Panc1 (cell line): ENCODE results near the gene KIAA1217. TPM values are rescaled to one million over a fixed set of nuclear protein-coding genes. Genes with fewer than 3 reads are reported as not detected.

ENCODE experiments used
- ATAC-seq: fragments of 200-7000 bp; cut with Tn5 transposase; 2 replicates; pipeline ENCODE4 v1.9.1; 2020; ENCODE audit warnings: mild to moderate bottlenecking, moderate library complexity
- BruUV-seq: library from RNA; stranded (reverse); fragments of 400-500 nt; replicated peaks from 2 replicates; lab custom pipeline; 2021; lab: Mats Ljungman, UMichigan
- CTCF ChIA-PET: fragments of 300-600 bp; sonication (Branson Sonifier 250); formaldehyde crosslinking; loops from one replicate; lab custom pipeline; 2022; ENCODE audit warnings: antibody characterized with exemption; lab: Charles Lee
- POLR2A ChIA-PET: fragments of 300-600 bp; sonication (Branson Sonifier 250); formaldehyde crosslinking; loops from one replicate; lab custom pipeline; 2022; ENCODE audit warnings: antibody characterized with exemption; lab: Charles Lee
- DNase-seq: peaks from one replicate; pipeline ENCODE4 v3.0.0-alpha.2; 2010; ENCODE audit warnings: low read depth, low spot score
- H3K27ac ChIP-seq: 2 replicates; pipeline ENCODE4 v1.5.1; 2011; ENCODE audit warnings: mild to moderate bottlenecking, low read length, inconsistent platforms
- H3K27me3 ChIP-seq: fragments of 200-500 bp; sonication (Bioruptor generic); 2 replicates; pipeline ENCODE4 v1.6.0; 2014; ENCODE audit warnings: low read length, inconsistent platforms; ENCODE audit not compliant: control insufficient read depth, insufficient read depth
- H3K36me3 ChIP-seq: fragments of 200-500 bp; sonication (Bioruptor generic); 2 replicates; pipeline ENCODE4 v1.5.1; 2014; ENCODE audit warnings: inconsistent platforms, mild to moderate bottlenecking, low read length, moderate library complexity; ENCODE audit not compliant: control insufficient read depth, insufficient read depth
- H3K4me1 ChIP-seq: 2 replicates; pipeline ENCODE4 v1.5.1; 2011; ENCODE audit warnings: inconsistent platforms, mild to moderate bottlenecking, low read length, moderate library complexity; ENCODE audit not compliant: control insufficient read depth, insufficient read depth
- H3K4me3 ChIP-seq, 2 experiments: 2 replicates each; pipeline ENCODE4 v1.5.1; 2011 to 2012; ENCODE audit warnings: low read depth in 2 of 2, low read length in 2 of 2, mild to moderate bottlenecking in 2 of 2, inconsistent platforms in 1 of 2, moderate library complexity in 1 of 2
- H3K9me3 ChIP-seq: fragments of 200-500 bp; sonication (Bioruptor generic); 2 replicates; pipeline ENCODE4 v1.5.1; 2014; ENCODE audit warnings: low read depth, mild to moderate bottlenecking, inconsistent platforms, low read length, moderate library complexity; ENCODE audit not compliant: control insufficient read depth, insufficient read depth
- CTCF ChIP-seq: fragments of 450-650 bp; IDR thresholded peaks from 2 replicates; pipeline ENCODE4 v1.5.1; 2017; ENCODE audit warnings: mild to moderate bottlenecking
- POLR2AphosphoS5 ChIP-seq: IDR thresholded peaks from 2 replicates; pipeline ENCODE4 v1.6.1; 2012; ENCODE audit warnings: mild to moderate bottlenecking, low read depth, low read length, moderate library complexity
- SIN3A ChIP-seq: IDR thresholded peaks from 2 replicates; pipeline ENCODE4 v1.6.1; 2012; ENCODE audit warnings: low read depth, mild to moderate bottlenecking, low read length, moderate library complexity, borderline replicate concordance; ENCODE audit not compliant: insufficient read depth
- TCF7L2 ChIP-seq: IDR thresholded peaks from 2 replicates; pipeline ENCODE4 v1.6.1; 2011; ENCODE audit warnings: mild to moderate bottlenecking, low read depth, low read length, inconsistent platforms
- in situ Hi-C: cut with HindIII; loops from 2 replicates; pipeline ENCODE4 v1.10.0; 2016; ENCODE audit warnings: low sequenced_read_pairs, low pct_unique_long_range_greater_than_20kb
- intact Hi-C: fragments of 100-400 bp; cut with micrococcal nuclease; formaldehyde crosslinking; loops from one replicate; pipeline ENCODE4 v1.10.0; 2022; ENCODE audit not compliant: unreplicated experiment
- total RNA-seq: library from RNA; stranded (reverse); gene quantifications from one replicate; pipeline ENCODE4 v1.2.1, GENCODE V29; 2021; ENCODE audit not compliant: unreplicated experiment
- TF ChIP-seq, protein P1 (sequence below), 2 experiments: IDR thresholded peaks; 2 replicates each; pipeline ENCODE4 v1.6.1; 2011 to 2012; ENCODE audit warnings: low read depth in 2 of 2, control low read depth in 1 of 2, low read length in 1 of 2, mild to moderate bottlenecking in 1 of 2, moderate library complexity in 1 of 2; ENCODE audit not compliant: insufficient read depth in 1 of 2

KIAA1217 gene
- total RNA-seq, 1 experiment from 2014 or later, result 11.6 TPM

DNA sequence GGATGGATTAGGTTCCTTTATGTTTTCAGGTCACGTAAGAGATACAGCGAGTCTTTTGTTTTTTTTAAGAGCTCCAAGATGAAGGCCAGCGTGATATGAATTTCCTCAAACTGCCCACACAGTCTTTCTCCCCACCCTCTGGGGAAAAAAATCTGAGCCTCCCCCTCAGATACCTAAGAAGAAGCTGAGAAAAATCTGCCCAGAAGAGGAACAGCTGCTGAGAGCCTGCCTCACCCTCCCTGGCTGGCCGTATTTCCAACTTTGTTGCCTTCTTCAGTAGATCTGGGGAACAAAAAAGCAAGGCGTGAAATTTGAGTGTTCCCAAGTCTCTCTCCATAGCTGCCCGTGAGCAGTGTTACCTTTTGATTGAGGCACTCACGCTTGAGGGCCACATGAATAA lies 208.1 kb downstream of the KIAA1217 start:
- TF ChIP-seq POLR2AphosphoS5 (no peak), TCF7L2 (no peak), SIN3A (no peak), CTCF (no peak)
- TF ChIP-seq, protein P1, sequence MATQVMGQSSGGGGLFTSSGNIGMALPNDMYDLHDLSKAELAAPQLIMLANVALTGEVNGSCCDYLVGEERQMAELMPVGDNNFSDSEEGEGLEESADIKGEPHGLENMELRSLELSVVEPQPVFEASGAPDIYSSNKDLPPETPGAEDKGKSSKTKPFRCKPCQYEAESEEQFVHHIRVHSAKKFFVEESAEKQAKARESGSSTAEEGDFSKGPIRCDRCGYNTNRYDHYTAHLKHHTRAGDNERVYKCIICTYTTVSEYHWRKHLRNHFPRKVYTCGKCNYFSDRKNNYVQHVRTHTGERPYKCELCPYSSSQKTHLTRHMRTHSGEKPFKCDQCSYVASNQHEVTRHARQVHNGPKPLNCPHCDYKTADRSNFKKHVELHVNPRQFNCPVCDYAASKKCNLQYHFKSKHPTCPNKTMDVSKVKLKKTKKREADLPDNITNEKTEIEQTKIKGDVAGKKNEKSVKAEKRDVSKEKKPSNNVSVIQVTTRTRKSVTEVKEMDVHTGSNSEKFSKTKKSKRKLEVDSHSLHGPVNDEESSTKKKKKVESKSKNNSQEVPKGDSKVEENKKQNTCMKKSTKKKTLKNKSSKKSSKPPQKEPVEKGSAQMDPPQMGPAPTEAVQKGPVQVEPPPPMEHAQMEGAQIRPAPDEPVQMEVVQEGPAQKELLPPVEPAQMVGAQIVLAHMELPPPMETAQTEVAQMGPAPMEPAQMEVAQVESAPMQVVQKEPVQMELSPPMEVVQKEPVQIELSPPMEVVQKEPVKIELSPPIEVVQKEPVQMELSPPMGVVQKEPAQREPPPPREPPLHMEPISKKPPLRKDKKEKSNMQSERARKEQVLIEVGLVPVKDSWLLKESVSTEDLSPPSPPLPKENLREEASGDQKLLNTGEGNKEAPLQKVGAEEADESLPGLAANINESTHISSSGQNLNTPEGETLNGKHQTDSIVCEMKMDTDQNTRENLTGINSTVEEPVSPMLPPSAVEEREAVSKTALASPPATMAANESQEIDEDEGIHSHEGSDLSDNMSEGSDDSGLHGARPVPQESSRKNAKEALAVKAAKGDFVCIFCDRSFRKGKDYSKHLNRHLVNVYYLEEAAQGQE (IDR thresholded peaks at IDR 0.05; ENCODE audit: insufficient read depth in 1 of 2, low read depth in 2 of 2, low read length in 1 of 2), result no peak
- no peak for DNase-seq
- Histone ChIP-seq H3K36me3 (no peaks in the 10 kb centered on the region), H3K9me3 (no peaks in the 10 kb centered on the region), H3K27ac (no peak overlapping the region), H3K4me1 (no peaks in the 10 kb centered on the region), H3K4me3 (no peak overlapping the region), H3K27me3 (no peaks in the 10 kb centered on the region)
- no TSS peak for BruUV-seq
- in situ Hi-C loops (no loop called here), intact Hi-C loops (no loop called here)
- no peak for ATAC-seq
- ChIA-PET POLR2A (no interaction called here), CTCF (interaction anchor here (0.7 kb wide), 1 partner anchor 179 kb away, joined by 5 read pairs; no protein-coding TSS in a partner anchor)

DNA sequence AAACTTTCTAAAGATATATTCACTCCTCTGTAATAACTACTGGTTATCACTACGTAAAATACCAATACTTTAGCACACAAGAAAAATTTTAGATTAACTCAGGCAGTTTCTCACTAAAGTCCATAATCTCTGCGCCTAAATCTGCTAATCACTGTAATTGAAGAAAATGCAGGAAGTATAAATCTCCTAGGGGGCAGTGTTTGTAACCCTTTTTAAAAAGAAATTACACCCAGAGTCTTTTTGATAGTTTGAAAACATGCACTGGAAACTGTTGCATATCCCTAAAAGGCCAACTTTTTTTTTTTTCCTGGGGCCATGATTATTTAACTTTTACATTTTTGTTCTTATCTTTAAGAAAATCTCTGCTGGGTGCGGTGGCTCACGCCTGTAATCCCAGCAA lies 209.6 kb downstream of the KIAA1217 start:
- no peak for TF ChIP-seq TCF7L2
- TF ChIP-seq POLR2AphosphoS5, result no peak
- TF ChIP-seq, protein P1 (IDR thresholded peaks at IDR 0.05; ENCODE audit: insufficient read depth in 1 of 2, low read depth in 2 of 2, low read length in 1 of 2), result no peak
- TF ChIP-seq SIN3A, result no peak
- no peak; the same call in 1 of the 2 replicates for TF ChIP-seq CTCF
- H3K36me3 ChIP-seq, result no peaks in the 10 kb centered on the region
- H3K27ac ChIP-seq, result no peak overlapping the region
- intact Hi-C loops (no loop called here), in situ Hi-C loops (no loop called here)
- H3K27me3 ChIP-seq, result no peaks in the 10 kb centered on the region
- H3K4me3 ChIP-seq, result no peak overlapping the region
- ATAC-seq, result no peak
- no peak for DNase-seq
- CTCF ChIA-PET, result no interaction called here
- H3K9me3 ChIP-seq, result no peaks in the 10 kb centered on the region
- no peaks in the 10 kb centered on the region for H3K4me1 ChIP-seq
- POLR2A ChIA-PET, result no interaction called here
- no TSS peak for BruUV-seq
